Measurements from ENCODE around the gene FADS1.

FADS1 gene

DNA sequence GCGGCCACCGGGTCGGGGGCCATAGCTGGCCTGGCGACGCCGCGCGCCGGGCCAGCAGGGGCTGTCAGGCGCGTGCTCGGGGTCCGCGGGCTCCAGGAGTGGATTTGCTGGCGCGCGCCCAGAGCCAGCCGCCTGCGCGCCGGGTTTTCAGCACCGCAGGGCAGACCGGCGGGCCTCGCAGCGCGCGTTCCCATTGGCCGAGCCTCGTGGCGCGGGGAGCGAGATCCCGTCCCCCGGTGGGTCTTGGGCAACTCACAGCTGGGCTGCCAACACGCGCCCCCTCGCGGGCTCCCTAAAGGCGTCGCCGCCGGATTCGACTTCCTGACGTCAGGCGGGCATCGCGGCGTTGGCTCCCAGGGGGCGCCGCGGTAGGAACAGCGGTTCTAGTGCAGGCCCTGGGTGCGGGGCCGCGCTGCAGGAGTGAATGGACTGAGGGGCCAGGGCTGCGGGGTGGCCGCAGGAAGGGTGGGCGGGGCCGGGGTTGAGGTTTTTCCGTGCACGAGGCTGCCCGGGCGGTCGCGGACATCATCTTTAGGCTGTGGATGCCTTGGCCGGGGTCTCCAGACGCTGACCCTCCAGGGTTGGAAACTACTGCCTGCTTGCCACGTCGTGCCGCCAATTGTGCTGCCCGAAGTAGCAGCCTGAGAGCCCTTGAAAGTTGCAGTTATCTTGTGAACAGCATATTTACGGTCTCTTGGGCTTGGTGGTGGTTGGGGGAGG, at the start of gene FADS1:
FADS1 (minus strand) TSS at position 268 of the 720 bp plus-strand sequence; CDS start at position 194, 74 bp downstream.
- DNase-seq: peak; percentile 90

DNA sequence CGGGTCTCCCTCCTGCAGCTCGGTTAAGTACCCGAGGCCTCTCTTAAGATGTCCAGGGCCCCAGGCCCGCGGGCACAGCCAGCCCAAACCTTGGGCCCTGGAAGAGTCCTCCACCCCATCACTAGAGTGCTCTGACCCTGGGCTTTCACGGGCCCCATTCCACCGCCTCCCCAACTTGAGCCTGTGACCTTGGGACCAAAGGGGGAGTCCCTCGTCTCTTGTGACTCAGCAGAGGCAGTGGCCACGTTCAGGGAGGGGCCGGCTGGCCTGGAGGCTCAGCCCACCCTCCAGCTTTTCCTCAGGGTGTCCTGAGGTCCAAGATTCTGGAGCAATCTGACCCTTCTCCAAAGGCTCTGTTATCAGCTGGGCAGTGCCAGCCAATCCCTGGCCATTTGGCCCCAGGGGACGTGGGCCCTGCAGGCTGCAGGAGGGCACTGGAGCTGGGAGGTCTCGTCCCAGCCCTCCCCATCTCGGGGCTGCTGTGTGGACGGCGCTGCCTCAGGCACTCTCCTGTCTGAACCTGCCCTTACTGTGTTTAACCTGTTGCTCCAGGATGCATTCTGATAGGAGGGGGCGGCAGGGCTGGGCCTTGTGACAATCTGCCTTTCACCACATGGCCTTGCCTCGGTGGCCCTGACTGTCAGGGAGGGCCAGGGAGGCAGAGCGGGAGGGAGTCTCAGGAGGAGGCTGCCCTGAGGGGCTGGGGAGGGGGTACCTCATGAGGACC, 49.6 kb upstream of the FADS1 start:
- DNase-seq: no peak

DNA sequence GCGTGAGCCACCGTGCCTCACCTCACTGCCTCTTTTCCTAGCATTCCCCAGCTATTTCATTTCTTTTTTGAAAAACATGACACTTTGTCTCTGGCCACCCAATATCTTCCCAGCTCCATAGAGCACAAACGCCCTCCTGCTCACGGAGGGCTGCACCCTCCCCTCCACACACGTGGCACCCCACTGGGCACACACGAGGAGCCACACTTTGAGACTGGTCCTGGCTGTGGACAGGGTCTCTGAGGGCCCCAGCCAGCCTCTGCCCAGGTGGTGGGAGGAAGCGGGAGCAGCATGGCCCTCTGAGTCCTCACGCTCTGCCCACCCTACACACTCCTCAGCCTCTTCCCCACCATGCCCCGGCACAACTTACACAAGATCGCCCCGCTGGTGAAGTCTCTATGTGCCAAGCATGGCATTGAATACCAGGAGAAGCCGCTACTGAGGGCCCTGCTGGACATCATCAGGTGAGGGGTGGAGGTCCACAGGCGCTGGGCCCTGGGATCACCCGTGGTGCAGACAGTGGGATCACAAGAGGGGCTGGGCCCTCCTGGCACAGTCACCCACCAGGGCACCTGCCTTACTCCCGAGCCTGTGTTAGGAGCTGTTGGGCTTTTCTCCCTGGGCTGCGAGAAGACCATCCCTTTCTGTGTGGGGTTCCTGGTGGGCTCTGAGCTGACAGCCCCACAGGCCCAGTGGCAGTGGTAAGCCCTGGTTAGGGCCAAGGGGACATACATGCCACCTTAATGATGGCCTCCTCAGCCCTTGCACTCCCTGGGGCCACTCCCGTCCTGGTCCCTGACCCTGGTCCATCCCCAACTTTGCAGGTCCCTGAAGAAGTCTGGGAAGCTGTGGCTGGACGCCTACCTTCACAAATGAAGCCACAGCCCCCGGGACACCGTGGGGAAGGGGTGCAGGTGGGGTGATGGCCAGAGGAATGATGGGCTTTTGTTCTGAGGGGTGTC, 48.3 kb upstream of the FADS1 start:
- no peak for DNase-seq

DNA sequence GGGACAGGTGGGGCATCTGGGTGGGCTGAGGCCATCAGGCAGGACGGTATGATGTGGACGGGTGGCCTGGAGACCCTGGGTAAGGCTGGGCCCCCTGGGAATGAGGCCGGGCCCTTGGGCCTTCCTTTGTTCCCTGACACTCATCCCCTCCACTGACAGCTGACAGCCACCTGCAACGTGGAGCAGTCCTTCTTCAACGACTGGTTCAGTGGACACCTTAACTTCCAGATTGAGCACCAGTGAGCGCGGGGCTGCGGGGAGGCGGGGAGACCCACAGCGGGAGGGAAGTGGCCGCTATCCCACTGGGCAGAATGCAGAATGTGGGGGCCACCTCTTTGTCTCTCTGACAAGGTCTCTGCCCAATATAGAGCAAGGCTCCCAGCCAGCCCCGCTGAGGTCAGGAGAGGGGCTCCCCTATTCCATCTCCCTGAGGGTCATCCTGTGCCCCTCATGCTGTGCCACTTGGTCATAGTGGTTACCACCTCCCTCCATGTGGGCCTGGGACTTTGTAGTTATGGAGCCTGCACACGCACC, 46.8 kb upstream of the FADS1 start:
- no peak for DNase-seq

DNA sequence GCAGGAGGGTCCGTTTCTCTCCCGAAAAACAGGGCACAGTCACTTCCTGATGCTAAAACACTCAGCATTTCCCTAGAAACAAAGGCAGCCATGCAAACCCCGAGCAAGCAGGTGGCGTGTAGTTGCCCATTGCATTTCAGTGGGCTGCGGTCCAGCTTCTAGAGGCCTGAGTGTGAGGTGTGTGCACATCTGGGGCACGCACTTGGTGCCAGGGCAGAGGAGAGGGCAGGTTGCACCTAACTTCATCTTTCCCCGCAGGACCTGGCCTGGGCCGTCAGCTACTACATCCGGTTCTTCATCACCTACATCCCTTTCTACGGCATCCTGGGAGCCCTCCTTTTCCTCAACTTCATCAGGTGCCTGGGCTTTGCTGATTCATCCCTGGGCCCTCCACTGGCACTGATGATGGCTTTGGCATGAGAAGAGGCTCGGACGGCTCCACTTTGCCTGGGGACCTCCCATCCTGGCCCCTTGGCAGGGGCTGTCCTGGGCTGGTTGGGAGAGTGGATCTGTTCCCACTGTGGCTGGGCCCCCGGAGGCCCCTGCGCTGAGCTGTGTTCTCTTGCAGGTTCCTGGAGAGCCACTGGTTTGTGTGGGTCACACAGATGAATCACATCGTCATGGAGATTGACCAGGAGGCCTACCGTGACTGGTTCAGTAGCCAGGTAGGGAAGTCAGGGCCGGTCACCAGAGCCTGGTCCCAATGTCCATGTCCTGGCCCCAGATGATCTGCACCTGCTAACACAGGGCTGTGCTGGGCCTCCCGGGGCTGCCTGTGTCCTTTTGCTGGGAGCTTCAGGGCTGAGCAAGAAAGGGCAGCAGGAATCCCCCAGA, 46.1 kb upstream of the FADS1 start:
- DNase-seq: no peak

DNA sequence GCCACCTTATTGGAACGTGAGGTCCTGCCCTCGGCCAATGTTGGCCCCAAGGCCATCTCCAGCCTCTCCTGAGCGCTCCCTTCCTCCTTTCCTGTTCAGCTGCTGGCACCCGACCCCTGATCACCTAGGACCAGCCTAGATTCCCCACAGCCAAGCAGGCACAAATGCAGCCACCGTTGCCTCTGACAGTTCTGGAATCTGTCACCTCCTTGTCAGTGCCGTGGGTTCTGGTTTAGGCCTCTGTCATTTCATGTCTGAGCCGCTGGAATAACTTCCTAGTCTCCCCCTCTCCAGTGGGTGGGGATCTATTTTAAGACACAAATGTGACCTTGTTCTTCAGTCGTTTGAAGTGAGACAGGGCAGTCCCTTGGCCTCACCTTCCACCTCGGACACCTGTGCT, 44.8 kb upstream of the FADS1 start:
- DNase-seq: no peak

DNA sequence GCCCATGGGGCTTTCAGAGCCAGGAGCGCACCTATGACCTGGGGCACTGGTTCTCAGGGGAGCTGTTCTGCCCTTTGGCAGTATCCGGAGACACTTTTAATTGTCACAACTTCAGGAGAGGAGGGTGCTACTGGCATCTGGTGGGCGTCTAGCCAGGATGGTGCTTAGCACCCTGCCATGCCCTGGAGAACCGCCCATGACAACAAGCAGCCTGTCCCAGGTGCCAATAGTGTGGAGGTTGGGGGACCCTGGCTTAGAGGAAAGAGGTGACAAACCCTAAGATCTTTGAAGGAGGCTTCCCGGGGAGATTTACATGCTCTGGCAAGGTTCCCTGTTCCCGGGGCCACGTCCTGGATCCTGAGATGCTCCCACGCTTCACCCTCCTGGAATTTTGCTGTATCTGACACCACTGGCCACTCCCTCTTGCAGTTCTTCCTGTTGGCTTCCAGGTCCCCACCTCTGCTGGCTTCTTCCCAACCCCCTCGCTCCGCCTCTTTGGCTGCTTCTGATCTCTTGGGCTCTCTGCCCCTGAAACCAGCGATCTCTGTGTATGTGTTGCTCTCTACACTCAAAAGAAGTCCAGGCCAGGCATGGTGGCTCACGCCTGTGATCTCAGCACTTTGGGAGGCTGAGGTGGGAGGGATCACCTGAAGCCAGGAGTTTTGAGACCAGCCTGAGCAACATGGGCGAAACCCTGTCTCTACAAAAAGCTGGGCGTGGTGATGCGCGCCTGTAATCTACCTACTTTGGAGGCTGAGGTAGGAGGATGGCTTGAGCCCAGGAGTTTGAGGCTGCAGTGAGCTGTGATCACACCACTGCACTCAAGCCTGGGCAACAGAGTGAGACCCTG, 43.5 kb upstream of the FADS1 start:
- DNase-seq: no peak

DNA sequence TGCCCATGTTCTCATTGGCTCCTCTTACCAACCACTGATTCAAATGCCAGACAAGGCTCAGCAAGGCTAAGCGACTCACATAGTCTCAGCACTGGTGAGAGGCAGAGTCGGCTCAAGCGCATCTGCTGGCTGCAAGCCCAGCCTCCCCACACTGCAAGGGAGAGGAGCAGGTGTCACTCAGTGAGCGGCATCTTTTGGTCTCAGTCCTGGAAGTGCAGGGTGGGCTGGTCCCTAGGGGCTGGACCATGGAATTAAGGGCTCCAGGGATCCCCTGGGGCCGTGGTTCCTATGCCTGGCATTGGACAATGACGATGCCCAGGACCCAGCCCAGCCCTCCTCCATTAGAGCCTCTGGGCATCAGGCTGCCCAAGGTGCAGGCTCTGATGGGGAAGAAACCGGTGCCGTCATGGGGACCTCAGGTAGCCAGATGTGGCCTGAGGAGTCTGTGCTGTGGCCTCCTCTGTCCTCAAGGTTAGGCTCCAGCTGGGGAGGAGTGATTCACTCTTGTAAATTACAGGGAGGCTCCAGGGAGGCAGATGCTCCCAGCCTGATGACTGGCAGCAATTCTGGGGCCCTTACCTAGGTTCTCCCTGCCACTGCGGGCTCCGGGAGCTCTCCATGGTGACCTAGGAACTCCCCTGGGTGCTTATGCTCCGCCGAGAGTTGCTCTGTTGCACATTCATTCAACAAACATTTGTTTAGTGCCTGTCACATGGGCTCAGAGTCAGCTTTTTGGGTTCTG, 39.3 kb upstream of the FADS1 start:
- DNase-seq: no peak

DNA sequence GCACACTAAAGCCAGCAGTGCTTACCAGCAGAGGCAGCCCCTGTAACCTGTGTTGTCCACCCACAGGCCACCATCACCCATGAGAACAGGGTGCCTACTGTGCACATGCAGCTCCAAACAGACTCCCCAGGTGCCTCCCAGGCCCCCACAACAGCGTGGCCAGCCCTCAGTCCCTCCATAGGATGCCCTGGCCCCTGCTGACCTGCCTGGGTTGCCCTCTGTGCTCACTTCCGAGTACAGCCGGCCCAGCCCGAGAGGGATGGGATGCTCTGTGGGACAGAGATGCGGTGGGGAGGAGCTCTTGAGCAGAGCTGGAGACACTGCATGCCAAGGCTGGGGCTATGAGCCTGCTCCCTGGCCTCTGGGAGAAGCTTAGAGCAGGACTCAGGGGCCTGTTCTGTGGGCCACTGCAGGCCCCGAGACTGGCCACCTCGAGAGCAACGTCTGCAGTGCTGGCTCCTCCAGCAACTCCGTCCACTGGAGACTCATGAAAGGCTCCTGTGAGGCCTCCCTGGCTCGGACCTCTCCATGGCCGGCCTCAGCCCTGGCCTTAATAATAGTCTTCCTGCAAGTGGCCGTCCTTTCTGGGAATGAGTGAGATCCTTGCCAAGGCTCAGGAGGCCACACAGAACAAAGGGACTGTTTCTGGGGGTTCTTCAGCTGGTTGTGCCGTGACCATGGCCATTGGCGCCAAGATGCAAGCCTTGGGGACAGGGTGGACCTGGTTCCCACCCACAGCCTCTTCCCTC, 38.3 kb upstream of the FADS1 start:
- no peak for DNase-seq

DNA sequence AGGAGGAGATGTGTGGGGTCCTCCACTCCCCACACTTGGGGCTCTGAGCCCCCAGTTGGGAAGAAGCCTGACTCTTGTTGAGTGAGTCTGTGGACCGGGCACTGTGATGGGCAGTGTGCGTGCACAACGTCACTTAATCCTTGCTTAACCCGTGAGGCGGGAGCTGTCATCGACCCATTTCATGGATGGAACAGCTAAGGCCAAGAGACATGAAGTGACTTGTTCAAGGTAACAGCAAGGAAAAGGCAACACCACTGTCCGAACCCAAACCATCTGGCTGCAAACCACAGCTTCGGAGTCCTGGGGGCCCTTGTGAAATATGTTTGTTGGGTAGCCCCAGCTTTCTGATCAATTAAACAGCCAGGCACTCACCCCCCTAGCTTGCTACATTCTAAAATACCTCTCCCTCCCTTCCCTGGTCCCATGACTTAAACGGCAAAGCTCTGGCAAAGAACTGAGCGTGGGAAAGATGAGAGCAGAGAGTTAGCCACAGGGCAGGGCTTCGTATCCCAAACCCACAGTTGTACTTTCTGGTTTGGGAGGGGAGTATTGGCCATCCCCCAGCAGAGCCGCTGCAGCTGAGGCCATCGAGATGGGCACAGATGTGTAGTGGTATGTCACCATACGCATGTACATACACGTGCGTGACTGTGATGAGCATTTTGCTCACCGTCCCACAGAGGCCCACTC, 37.5 kb upstream of the FADS1 start:
- no peak for DNase-seq

DNA sequence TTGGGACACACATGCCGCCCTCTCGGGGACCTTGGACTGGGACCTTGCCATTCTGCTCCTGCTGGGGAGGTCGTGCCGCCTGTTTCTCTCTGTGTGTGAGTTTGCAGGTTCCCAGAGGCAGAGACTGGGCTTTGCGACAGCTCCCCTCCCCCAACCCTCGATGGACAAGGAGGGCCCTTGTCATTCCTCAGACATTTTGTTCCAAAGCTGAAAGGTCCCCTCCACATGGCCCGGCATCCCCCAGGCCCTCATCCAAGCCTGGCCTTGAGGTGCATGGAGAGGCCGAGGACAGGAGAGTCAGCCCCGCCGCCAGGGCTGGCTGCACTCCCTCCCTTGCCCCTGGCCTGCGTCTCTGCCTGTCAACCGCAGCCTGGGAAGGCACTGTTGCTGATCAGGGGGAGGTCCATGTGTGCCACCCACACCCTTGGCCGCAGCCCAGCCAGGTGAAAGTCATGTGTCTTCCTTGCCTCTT, 36.9 kb upstream of the FADS1 start:
- DNase-seq: no peak

DNA sequence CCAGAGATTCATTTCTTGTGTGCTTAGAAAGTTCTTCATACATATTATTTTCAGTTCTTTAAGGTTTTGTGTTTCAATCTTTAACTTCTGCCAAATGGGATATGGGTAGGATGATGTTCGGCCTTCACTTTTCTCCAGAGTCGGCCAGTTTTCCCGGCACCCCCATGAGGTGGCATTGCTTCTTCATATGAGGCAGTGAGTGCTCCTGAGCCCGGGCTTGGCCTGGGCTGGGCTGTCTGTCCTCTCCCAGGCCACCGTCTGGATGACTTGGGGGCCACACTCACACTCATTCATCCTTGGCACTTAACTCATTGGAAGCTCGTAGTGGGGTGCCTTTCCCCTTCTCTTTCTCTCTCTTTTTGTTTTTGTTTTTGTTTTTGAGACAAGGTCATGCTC, 35.1 kb upstream of the FADS1 start:
- no peak for DNase-seq

DNA sequence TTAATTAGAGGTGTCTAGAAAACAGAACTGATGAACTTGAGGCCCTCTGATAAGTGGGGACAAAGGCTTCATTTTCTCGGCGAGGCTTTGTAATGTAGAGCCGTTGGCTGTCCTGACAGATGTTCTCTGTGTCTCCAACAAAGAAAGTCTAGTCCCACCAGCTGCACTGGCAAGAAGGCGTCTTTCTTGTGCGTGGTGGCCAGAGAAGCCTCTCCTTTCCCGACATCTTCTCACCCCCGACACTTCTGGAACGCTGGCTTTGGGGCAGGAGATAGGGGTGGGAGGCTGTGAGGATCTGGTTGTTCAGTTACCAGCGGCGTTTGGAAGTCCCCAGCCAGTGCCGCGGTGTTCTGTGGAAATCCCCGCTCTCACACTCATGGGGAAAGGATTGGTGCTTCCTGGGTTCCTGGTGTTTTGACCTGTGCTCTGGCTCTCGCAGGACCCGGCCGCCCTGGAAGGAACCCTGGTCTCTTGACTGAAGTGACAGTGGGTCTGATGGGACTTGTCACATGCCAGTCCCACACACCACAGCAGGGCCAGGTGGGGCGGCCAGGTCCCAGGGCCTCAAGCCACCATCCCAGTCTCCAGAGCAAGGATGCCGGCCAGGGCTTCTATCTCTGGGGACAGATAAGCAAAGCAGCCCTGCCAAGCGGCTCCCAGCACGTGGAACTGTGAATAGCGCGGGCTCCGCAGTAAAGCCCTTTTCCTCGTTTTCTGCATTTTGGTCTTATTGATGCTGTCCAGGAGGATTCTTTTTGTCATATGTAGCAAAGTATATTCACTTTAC, 34.5 kb upstream of the FADS1 start:
- DNase-seq: no peak

DNA sequence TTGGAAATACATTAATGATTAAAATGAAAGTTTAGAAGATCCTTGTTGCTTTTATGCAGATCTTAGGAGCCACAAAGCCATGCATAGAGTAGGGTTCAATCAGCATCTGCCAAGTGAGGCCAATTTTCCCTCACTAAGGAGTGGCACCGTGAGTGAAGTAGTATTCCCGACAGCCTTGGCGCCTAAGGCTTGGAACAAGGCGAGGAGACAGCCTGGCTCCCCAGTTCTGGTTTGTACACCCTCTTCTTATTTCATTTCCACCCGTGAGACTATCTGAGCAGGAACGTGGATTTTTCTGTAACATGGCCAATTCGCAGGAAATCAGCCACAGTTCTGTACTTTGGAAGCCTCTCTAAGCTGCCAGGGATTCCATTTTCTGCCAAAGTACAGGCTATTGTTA, 33.9 kb upstream of the FADS1 start:
- DNase-seq: no peak

DNA sequence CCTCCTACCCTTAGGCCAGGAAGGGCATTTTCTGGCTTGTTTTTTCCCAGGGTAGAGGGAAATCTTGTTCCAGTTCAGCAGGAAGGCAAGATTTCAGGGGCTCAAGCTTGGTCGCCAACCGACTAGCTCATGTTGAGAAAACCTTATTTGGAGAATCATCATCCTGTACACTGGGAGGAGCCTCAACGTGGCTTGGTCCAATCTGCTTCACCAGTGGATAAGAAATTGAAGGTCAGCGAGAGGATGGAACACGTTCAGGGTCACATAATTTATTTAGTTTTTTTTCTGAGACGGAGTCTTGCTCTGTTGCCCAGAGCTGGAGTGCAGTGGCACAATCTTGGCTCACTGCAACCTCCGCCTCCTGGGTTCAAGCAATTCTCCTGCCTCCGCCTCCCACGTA, 31.8 kb upstream of the FADS1 start:
- no peak for DNase-seq

DNA sequence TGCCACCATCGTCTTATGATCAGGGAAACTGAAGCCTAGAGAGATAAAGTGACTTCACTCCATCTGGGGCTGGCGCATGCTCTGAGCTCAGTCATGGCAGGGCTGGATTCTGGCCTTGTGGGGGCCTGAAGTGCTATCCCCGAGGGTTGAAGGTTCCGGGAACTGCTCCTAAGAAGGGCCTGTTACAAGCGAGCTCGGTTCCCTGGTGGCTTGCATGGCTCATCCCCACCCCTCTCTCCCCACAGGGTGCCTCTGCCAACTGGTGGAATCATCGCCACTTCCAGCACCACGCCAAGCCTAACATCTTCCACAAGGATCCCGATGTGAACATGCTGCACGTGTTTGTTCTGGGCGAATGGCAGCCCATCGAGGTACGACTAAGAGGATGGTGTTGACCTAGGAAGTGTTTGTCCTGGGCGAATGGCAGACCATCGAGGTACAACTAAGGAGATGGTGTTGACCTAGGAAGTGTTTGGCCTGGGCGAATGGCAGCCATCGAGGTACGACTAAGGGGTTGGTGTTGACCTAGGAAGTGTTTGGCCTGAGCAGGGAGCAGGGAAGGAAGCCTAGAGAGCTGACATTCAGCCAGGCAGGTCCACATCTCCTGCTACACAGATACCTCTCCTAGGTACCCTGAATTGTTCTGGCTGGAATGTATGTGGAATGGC, 31.2 kb upstream of the FADS1 start:
- no peak for DNase-seq

DNA sequence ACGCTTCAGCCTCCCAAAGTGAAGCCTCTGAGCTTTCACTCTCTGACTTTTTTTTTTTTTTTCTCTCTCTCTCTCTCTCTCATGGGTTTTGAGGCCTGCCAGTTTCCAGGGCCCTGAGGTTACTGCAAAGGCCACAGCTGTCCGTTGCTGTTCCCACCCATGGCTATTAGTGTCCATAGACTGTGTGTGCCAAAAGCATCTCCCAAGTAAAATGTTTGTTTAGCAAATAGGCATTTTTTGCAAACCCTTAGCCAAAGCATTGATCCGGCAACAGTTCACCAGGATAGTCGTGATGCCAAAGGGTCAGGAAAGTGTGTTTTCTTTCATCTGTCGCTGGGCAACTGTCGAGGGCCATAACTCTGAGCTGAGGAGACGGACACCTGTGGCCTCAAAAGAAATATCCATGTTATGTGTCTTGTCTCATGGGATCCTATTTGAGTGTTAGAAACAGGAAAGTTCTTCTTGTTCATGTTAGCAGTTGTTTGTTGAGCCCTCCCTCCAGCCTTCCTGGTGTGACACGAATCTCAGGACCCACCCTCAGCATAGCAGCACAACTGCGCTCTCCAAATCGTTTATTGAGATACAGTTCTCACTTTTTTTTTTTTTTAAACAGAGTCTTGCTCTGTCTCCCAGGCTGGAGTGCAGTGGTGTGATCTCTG, 29.7 kb upstream of the FADS1 start:
- DNase-seq: no peak

Data from activated CD8-positive, alpha-beta memory T cell treated with anti-CD3 and anti-CD28 coated beads, Interleukin-2, amount 50 U/mL, for 48 hours (primary cell).